Left forelimb (tissue), 1 donor: ENCODE results near the gene LMAN1.

ENCODE experiments used
- DNase-seq: peaks from one replicate; pipeline ENCODE4 v3.0.0-alpha.2; 2018; ENCODE audit warnings: low spot score

LMAN1 gene

DNA sequence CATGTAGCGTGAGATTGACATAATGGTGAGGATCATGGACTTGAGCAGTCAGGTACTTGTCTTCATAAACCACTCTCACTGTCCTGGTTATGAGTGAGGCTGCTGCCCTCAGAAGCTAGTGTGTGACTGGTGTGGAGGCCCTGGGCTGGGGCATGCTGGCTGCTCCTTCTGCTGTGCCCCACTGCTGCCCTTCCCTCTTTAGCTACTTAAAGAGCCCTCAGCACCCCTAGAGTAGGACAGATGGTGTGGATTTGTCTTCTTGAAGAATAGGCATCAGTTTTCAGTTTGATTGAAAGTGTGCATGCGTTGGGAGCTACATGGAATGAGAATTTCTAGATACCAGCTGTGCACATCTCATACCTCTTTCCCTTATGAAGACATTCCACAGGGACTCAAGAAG lies 56.1 kb downstream of the LMAN1 start:
- DNase-seq = no peak

DNA sequence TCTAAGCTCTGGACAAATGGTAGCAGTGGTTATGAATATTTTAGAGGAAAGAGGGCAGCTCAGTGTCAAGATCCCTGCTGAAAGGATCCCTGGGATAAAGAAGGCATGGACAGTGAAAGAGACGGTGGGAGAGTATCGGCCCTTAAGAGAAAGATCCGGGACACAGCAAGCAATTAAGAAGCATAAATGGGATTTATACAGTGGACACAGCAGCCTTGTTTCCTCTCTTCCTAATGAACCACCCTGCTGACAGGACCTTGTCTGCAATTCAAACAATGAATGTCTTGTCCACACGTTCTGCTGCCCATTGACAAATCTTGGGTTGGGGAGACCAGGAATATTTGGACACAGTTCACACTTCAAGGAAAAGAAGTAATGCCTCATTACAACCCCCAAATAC lies 57.1 kb downstream of the LMAN1 start:
- DNase-seq = no peak

GRCh38 chr18:59300676-59301285 lies 58.3 kb downstream of the LMAN1 start:
- DNase-seq = no peak

GRCh38 chr18:59298871-59299270 lies 60.2 kb downstream of the LMAN1 start:
- no peak for DNase-seq

DNA sequence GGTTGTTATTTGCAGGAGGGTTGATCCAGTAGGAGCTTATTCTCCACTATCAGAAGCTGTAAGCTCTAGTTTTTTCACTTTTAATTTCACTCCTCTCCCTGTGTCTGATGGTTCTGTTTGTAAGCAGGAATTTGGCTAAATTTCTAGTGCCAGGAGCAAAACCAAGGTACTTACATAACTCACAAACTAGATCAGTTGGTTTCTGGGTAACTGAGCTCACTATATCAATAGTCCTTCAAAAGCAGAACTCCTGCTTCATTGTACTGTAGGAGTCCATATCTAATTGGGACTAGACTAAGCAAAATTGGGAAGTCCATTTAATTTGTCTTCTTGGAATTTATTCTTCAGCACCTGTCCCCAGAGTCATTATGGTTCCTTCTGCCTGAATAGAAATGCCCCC lies 65.7 kb downstream of the LMAN1 start:
- DNase-seq = no peak

- no peak for DNase-seq
Measured at GRCh38 chr18:59286341-59286740, 72.7 kb downstream of the LMAN1 start.

DNA sequence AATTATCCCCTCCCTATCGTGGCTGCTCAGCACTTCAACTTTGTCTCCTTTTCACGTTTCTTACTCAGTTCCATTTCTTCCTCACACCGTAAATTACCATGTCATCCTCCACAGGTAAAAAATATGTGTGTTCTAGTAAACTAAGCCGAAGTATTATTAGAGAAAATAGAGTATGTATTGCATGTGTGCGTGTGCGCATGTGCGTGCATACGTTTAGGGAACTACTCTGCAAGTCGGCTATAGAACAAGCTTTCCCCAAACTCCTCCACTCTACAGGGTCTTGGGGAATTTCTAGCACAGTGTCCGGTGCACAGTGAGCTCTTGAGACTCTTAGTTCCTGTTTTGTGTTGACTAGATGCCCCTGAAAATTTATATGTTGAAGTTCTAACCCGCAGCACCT lies 76.7 kb downstream of the LMAN1 start:
- DNase-seq = no peak

DNA sequence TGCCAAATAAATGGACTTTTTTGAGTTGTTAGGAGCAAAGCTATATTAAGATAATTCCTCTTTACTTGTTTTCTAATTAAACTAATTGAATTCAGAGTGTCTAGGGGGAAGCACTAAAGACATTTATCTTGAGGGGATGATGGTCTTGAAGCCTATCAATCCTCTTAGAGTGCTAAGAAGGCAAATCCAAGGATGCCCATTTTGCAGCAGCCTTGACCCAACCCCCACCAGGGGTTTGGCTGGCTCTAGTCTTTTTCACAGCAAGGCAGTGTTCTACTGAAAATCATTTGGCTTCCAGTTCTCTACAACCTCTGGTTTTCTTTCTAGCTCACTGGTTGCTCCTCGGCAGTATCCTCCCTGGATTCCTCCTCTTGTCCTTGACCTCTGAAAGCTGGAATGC lies 79.3 kb downstream of the LMAN1 start:
- DNase-seq = no peak

GRCh38 chr18:59279193-59279592 lies 79.9 kb downstream of the LMAN1 start:
- no peak for DNase-seq

DNA sequence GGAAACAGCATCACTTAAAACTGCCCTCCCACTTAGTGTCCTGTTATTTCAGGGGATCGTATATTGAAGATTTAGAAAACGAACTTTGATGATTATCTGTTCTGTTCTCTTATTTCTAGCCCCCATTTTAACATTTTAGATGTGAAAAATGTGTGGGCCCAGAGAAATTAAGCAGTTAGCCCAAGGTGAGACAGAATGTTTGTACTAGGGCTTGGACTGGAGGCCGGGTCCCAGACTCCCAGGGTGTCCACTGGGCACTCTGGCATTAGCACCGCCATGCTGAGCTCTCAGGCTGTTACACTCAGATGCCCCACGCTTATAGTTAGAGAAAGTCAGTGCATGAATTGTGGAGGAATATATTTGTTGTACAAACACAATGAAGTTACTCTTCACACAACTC lies 80.3 kb downstream of the LMAN1 start:
- no peak for DNase-seq
